GM23248 (cell line): ENCODE measurements around the gene PTPN1.

ENCODE experiments used
- EZH2 ChIP-seq: fragments of 200-600 bp; sonication (generic); IDR thresholded peaks from 2 replicates; pipeline ENCODE4 v1.6.1; 2018; ENCODE audit warnings: antibody characterized with exemption, mild to moderate bottlenecking; ENCODE audit not compliant: insufficient read depth, poor library complexity, severe bottlenecking
- EZH2phosphoT487 ChIP-seq: fragments of 200-600 bp; sonication (generic); IDR thresholded peaks from 2 replicates; pipeline ENCODE4 v1.6.1; 2018; ENCODE audit warnings: antibody characterized with exemption, moderate library complexity, mild to moderate bottlenecking, low read depth; ENCODE audit not compliant: insufficient read depth

DNA sequence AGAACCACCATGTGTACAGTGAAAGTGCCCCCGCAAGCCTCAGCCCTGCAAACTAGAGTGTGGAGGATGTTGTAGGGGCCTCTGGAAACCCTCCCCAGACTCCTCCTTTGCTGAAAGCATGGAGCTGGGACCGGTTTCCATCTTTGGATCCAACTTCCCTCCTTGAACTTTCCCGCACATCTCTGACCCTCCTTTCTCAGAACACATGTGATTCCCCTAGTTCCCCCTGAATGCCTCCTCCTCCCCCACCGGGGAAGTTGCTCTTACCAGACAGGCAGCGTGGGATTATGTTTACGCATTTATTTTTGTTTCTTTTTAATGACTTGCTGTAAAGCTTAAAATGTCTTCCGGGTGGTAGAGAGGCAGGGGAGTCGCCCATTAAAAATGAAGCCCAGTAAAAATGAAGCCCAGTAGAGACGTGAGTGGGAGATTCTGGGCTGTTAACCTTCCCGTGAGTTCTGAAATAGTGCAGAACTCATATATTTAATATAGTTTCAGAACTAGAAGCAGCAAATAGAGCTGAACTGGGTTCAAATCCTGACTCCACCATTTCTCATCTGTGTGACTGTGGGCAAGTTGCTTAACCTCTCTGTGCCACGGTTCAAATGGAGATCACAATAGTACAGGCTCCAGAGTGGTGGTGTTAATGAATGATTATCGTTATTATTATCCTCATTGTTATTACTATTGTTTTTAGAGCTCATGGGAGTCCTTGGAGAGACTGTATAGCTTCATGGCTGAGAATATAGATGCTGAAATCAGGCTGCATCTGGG, 8.0 kb upstream of the PTPN1 start:
- TF ChIP-seq EZH2 (no peak), EZH2phosphoT487 (no peak)
